ENCODE measurements around the gene WARS2.

The WARS2 gene

DNA sequence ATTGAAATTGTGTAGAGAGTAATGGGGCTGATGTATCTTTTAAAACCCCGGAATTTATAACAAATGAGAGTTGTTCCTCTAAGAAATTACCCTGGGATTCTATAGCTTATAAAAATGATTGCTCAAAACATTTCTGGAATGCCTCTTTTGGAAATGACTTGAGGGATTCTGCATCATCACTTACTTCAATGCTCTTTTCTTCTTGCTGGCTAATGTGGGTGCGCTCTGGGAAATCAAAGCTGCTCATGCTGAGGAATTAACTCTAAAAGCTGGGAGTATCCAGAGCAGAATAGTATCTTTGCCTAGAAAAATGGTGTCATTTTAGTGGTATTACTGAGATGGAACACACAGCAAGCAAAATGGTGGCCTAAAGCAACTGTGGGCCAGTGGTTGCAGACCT lies 129.3 kb downstream of the WARS2 start:
- Histone ChIP-seq H3K4me1 (ENCODE audit: low read length) (no peaks in the 10 kb centered on the region), H3K79me2 (ENCODE audit: low read length) (no peaks in the 10 kb centered on the region), H3K9me3 (replicated peaks; ENCODE audit: insufficient read depth, low read length) (no peaks in the 10 kb centered on the region), H3K9me2 (replicated peaks; ENCODE audit: insufficient read depth, low read length) (no peaks in the 10 kb centered on the region), H3K4me2 (ENCODE audit: low read depth, low read length) (no peak overlapping the region), H2AFZ (ENCODE audit: low read length) (no peak overlapping the region), H4K20me1 (ENCODE audit: insufficient read depth, low read length) (no peaks in the 10 kb centered on the region), H3K9ac (ENCODE audit: low read length) (no peak overlapping the region), H3K4me3 (ENCODE audit: low read length) (no peak overlapping the region), H3K27me3 (replicated peaks; ENCODE audit: insufficient read depth, low read length) (no peaks in the 10 kb centered on the region), H3F3A (ENCODE audit: insufficient read depth, low read length) (no peaks in the 10 kb centered on the region), H3K27ac (ENCODE audit: low read length) (no peak overlapping the region), H3K36me3 (replicated peaks; ENCODE audit: insufficient read depth, low read length) (no peaks in the 10 kb centered on the region)
- DNase-seq = no peak
- TF ChIP-seq EZH2phosphoT487 (IDR thresholded peaks at IDR 0.05; ENCODE audit: low read length) = no peak
- no peak for TF ChIP-seq EZH2 (optimal IDR thresholded peaks at IDR 0.05; ENCODE audit: low read depth, low read length)
- TF ChIP-seq, protein P1, sequence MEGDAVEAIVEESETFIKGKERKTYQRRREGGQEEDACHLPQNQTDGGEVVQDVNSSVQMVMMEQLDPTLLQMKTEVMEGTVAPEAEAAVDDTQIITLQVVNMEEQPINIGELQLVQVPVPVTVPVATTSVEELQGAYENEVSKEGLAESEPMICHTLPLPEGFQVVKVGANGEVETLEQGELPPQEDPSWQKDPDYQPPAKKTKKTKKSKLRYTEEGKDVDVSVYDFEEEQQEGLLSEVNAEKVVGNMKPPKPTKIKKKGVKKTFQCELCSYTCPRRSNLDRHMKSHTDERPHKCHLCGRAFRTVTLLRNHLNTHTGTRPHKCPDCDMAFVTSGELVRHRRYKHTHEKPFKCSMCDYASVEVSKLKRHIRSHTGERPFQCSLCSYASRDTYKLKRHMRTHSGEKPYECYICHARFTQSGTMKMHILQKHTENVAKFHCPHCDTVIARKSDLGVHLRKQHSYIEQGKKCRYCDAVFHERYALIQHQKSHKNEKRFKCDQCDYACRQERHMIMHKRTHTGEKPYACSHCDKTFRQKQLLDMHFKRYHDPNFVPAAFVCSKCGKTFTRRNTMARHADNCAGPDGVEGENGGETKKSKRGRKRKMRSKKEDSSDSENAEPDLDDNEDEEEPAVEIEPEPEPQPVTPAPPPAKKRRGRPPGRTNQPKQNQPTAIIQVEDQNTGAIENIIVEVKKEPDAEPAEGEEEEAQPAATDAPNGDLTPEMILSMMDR (IDR thresholded peaks at IDR 0.05; ENCODE audit: low read length) = no peak

DNA sequence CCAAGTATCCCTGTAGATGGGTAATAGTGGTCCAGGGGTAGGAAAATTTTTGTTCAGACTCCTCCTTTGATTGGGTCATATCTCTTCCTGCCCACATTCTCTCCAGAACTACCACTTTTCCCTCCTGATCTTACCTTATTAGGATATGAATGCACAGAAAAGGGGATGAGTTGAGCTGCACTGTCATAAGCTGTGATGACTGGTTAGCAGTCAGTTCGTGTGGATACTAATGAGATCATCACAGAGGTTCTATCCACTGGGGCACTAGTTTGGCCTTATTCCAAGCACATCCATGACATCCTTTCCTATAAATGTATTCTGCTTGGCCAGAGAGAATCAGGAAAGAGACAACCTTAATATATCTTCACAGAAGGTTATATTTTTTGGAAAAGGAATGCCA lies 130.3 kb downstream of the WARS2 start:
- Histone ChIP-seq H3K36me3 (replicated peaks; ENCODE audit: insufficient read depth, low read length) (no peaks in the 10 kb centered on the region), H3K27me3 (replicated peaks; ENCODE audit: insufficient read depth, low read length) (no peaks in the 10 kb centered on the region), H4K20me1 (ENCODE audit: insufficient read depth, low read length) (no peaks in the 10 kb centered on the region), H3K9me3 (replicated peaks; ENCODE audit: insufficient read depth, low read length) (no peaks in the 10 kb centered on the region), H3K4me1 (ENCODE audit: low read length) (no peaks in the 10 kb centered on the region), H3K27ac (ENCODE audit: low read length) (no peak overlapping the region), H3F3A (ENCODE audit: insufficient read depth, low read length) (no peaks in the 10 kb centered on the region), H3K4me3 (ENCODE audit: low read length) (no peak overlapping the region), H3K4me2 (ENCODE audit: low read depth, low read length) (no peak overlapping the region), H3K9ac (ENCODE audit: low read length) (no peak overlapping the region), H3K79me2 (ENCODE audit: low read length) (no peaks in the 10 kb centered on the region), H2AFZ (ENCODE audit: low read length) (no peak overlapping the region), H3K9me2 (replicated peaks; ENCODE audit: insufficient read depth, low read length) (no peaks in the 10 kb centered on the region)
- DNase-seq = no peak
- no peak for TF ChIP-seq EZH2phosphoT487 (IDR thresholded peaks at IDR 0.05; ENCODE audit: low read length)
- TF ChIP-seq EZH2 (optimal IDR thresholded peaks at IDR 0.05; ENCODE audit: low read depth, low read length) = no peak
- TF ChIP-seq, protein P1 (IDR thresholded peaks at IDR 0.05; ENCODE audit: low read length) = no peak

- no peak overlapping the region for H3K27ac ChIP-seq (ENCODE audit: low read length)
- H3K9me3 ChIP-seq (replicated peaks; ENCODE audit: insufficient read depth, low read length) = no peaks in the 10 kb centered on the region
- no peaks in the 10 kb centered on the region for H3F3A ChIP-seq (ENCODE audit: insufficient read depth, low read length)
- no peak overlapping the region for H3K9ac ChIP-seq (ENCODE audit: low read length)
- no peaks in the 10 kb centered on the region for H3K36me3 ChIP-seq (replicated peaks; ENCODE audit: insufficient read depth, low read length)
- H3K9me2 ChIP-seq (replicated peaks; ENCODE audit: insufficient read depth, low read length) = no peaks in the 10 kb centered on the region
- H3K4me3 ChIP-seq (ENCODE audit: low read length) = no peak overlapping the region
- H3K79me2 ChIP-seq (ENCODE audit: low read length) = no peaks in the 10 kb centered on the region
- no peaks in the 10 kb centered on the region for H3K27me3 ChIP-seq (replicated peaks; ENCODE audit: insufficient read depth, low read length)
- no peak for DNase-seq
- no peak overlapping the region for H3K4me2 ChIP-seq (ENCODE audit: low read depth, low read length)
- H4K20me1 ChIP-seq (ENCODE audit: insufficient read depth, low read length) = no peaks in the 10 kb centered on the region
- no peaks in the 10 kb centered on the region for H3K4me1 ChIP-seq (ENCODE audit: low read length)
- H2AFZ ChIP-seq (ENCODE audit: low read length) = no peak overlapping the region
- TF ChIP-seq, protein P1 (IDR thresholded peaks at IDR 0.05; ENCODE audit: low read length) = no peak
- TF ChIP-seq EZH2 (optimal IDR thresholded peaks at IDR 0.05; ENCODE audit: low read depth, low read length) (no peak), EZH2phosphoT487 (IDR thresholded peaks at IDR 0.05; ENCODE audit: low read length) (no peak)
These were observed 131.2 kb downstream of the WARS2 start for GRCh38 chr1:119009312-119009655.
